Mesenchymal stem cell (in vitro differentiated cells and primary cell): ENCODE data around the gene XRCC3.

Experiments
- DNase-seq: peaks from one replicate; pipeline ENCODE4 v3.0.0-alpha.2; 2013
- H2AFZ ChIP-seq: one replicate; pipeline ENCODE4 v1.6.1; 2013; ENCODE audit warnings: low read depth, mild to moderate bottlenecking, control low read depth, inconsistent platforms, low read length, moderate library complexity
- H2AK5ac ChIP-seq: 2 replicates; pipeline ENCODE4 v1.6.1; 2013; ENCODE audit warnings: low read length, moderate library complexity, mild to moderate bottlenecking, inconsistent platforms; ENCODE audit not compliant: severe bottlenecking
- H2BK120ac ChIP-seq: one replicate; pipeline ENCODE4 v1.6.1; 2013; ENCODE audit warnings: low read depth, mild to moderate bottlenecking, inconsistent platforms, low read length, moderate library complexity
- H2BK12ac ChIP-seq, 2 experiments: one replicate each; pipeline ENCODE4 v1.6.1; 2013; ENCODE audit warnings: inconsistent platforms in 2 of 2, low read length in 2 of 2, mild to moderate bottlenecking in 2 of 2, moderate library complexity in 2 of 2, control low read depth in 1 of 2
- H2BK15ac ChIP-seq: one replicate; pipeline ENCODE4 v1.6.1; 2013; ENCODE audit warnings: mild to moderate bottlenecking, low read depth, inconsistent platforms; ENCODE audit not compliant: poor library complexity, severe bottlenecking
- H2BK5ac ChIP-seq: 2 replicates; pipeline ENCODE4 v1.6.1; 2013; ENCODE audit warnings: low read depth, mild to moderate bottlenecking, low read length, control low read depth, inconsistent platforms; ENCODE audit not compliant: poor library complexity, severe bottlenecking
- H3K14ac ChIP-seq, 2 experiments: one replicate each; pipeline ENCODE4 v1.6.1; 2013; ENCODE audit warnings: inconsistent platforms in 2 of 2, low read length in 2 of 2, control low read depth in 1 of 2, mild to moderate bottlenecking in 1 of 2, moderate library complexity in 1 of 2
- H3K18ac ChIP-seq, 2 experiments: one replicate each; pipeline ENCODE4 v1.6.1; 2013; ENCODE audit warnings: inconsistent platforms in 2 of 2, low read length in 2 of 2, control low read depth in 1 of 2, low read depth in 1 of 2, mild to moderate bottlenecking in 1 of 2
- H3K23ac ChIP-seq, 2 experiments: one replicate each; pipeline ENCODE4 v1.6.1; 2013; ENCODE audit warnings: inconsistent platforms in 2 of 2, low read length in 2 of 2, mild to moderate bottlenecking in 2 of 2, moderate library complexity in 2 of 2, control low read depth in 1 of 2
- H3K27ac ChIP-seq: 2 replicates; pipeline ENCODE4 v1.5.1; 2013; ENCODE audit warnings: mild to moderate bottlenecking, moderate library complexity, low read length, control low read depth, inconsistent platforms; ENCODE audit not compliant: poor library complexity, severe bottlenecking
- H3K27me3 ChIP-seq, 2 experiments: 2 replicates each; pipeline versions ENCODE4 v1.6.1 to v1.7.0; 2013; ENCODE audit warnings: low read length in 2 of 2, mild to moderate bottlenecking in 2 of 2, moderate library complexity in 2 of 2, control low read depth in 1 of 2, inconsistent platforms in 1 of 2; ENCODE audit not compliant: control insufficient read depth in 1 of 2, insufficient read depth in 1 of 2
- H3K36me3 ChIP-seq, 2 experiments: 2 replicates each; pipeline versions ENCODE4 v1.6.1 to v1.7.0; 2013; ENCODE audit warnings: low read length in 2 of 2, control low read depth in 1 of 2, inconsistent platforms in 1 of 2, low read depth in 1 of 2, mild to moderate bottlenecking in 1 of 2; ENCODE audit not compliant: insufficient read depth in 2 of 2, control insufficient read depth in 1 of 2
- H3K4ac ChIP-seq, 2 experiments: one replicate each; pipeline ENCODE4 v1.6.1; 2013; ENCODE audit warnings: inconsistent platforms in 2 of 2, low read length in 2 of 2, mild to moderate bottlenecking in 2 of 2, moderate library complexity in 2 of 2, control low read depth in 1 of 2, low read depth in 1 of 2
- H3K4me1 ChIP-seq: 2 replicates; pipeline ENCODE4 v1.6.1; 2013; ENCODE audit warnings: low read depth, low read length, control low read depth; ENCODE audit not compliant: control insufficient read depth, insufficient read depth
- H3K4me2 ChIP-seq: 2 replicates; pipeline ENCODE4 v1.6.1; 2013; ENCODE audit warnings: low read length, mild to moderate bottlenecking, inconsistent platforms; ENCODE audit not compliant: poor library complexity, severe bottlenecking
- H3K4me3 ChIP-seq, 2 experiments: 2 replicates each; pipeline versions ENCODE4 v1.5.1 to v1.7.0; 2013; ENCODE audit warnings: low read length in 2 of 2, mild to moderate bottlenecking in 2 of 2, control low read depth in 1 of 2, low read depth in 1 of 2; ENCODE audit not compliant: insufficient read depth in 1 of 2
- H3K79me1 ChIP-seq: replicated peaks from 2 replicates; pipeline ENCODE4 v1.6.1; 2013; ENCODE audit warnings: mild to moderate bottlenecking, control low read depth, low read length, inconsistent platforms; ENCODE audit not compliant: poor library complexity, severe bottlenecking
- H3K9ac ChIP-seq: 2 replicates; pipeline ENCODE4 v1.7.0; 2013; ENCODE audit warnings: mild to moderate bottlenecking, low read length, moderate library complexity
- H3K9me3 ChIP-seq: 2 replicates; pipeline ENCODE4 v1.7.0; 2013; ENCODE audit warnings: mild to moderate bottlenecking, low read length; ENCODE audit not compliant: control insufficient read depth
- H4K8ac ChIP-seq: one replicate; pipeline ENCODE4 v1.6.1; 2013; ENCODE audit warnings: inconsistent platforms, mild to moderate bottlenecking, low read length, moderate library complexity
- H4K91ac ChIP-seq: one replicate; pipeline ENCODE4 v1.6.1; 2013; ENCODE audit warnings: mild to moderate bottlenecking, low read length, inconsistent platforms
- WGBS: methylation state at CpG from one replicate; pipeline ENCODE4 v1.1.7; 2013; ENCODE audit warnings: mixed read lengths; 5-methylcytosine and 5-hydroxymethylcytosine counted together

XRCC3 gene

GRCh38 chr14:103729496-103730448 is 14.5 kb upstream of the XRCC3 start:
- Histone ChIP-seq H3K4me3 (no peak overlapping the region), H3K36me3 (peaks cover 72 to 88% of the 10 kb centered on the region in 2 experiments), H3K27ac (no peak overlapping the region), H3K27me3 (no peaks in the 10 kb centered on the region), H3K4me2 (no peak overlapping the region), H2BK5ac (no peak overlapping the region), H2BK12ac (no peak overlapping the region), H2AK5ac (no peak overlapping the region), H2AFZ (no peak overlapping the region), H3K23ac (no peak overlapping the region), H3K4me1 (peaks cover 11% of the 10 kb centered on the region), H2BK15ac (no peak overlapping the region), H4K8ac (no peak overlapping the region), H3K9ac (no peak overlapping the region), H4K91ac (no peak overlapping the region), H3K18ac (no peak overlapping the region), H3K9me3 (no peaks in the 10 kb centered on the region), H3K79me1 (peaks cover 52% of the 10 kb centered on the region), H2BK120ac (no peak overlapping the region), H3K4ac (no peak overlapping the region), H3K14ac (no peak overlapping the region)
- 96% methylated on average over 24 of the region's 24 CpGs for WGBS
- no peak for DNase-seq

GRCh38 chr14:103728721-103729120 is 13.5 kb upstream of the XRCC3 start:
- Histone ChIP-seq H2AFZ (no peak overlapping the region), H3K23ac (no peak overlapping the region), H3K4ac (no peak overlapping the region), H3K9ac (no peak overlapping the region), H2BK15ac (no peak overlapping the region), H3K14ac (no peak overlapping the region), H3K27me3 (no peaks in the 10 kb centered on the region), H3K4me2 (no peak overlapping the region), H2AK5ac (no peak overlapping the region), H3K27ac (no peak overlapping the region), H3K36me3 (peaks cover 65 to 87% of the 10 kb centered on the region in 2 experiments), H2BK12ac (no peak overlapping the region), H3K4me3 (no peak overlapping the region), H2BK5ac (no peak overlapping the region), H2BK120ac (no peak overlapping the region), H3K18ac (no peak overlapping the region), H4K8ac (no peak overlapping the region), H3K4me1 (peaks cover 12% of the 10 kb centered on the region), H3K79me1 (peaks cover 62% of the 10 kb centered on the region), H4K91ac (no peak overlapping the region), H3K9me3 (no peaks in the 10 kb centered on the region)
- no peak for DNase-seq
- WGBS, result 95% methylated on average over 12 of the region's 12 CpGs

GRCh38 chr14:103728141-103728540 is 12.9 kb upstream of the XRCC3 start:
- H4K8ac ChIP-seq, result no peak overlapping the region
- H2AFZ ChIP-seq, result no peak overlapping the region
- peaks cover 59 to 85% of the 10 kb centered on the region in 2 experiments for H3K36me3 ChIP-seq
- no peak overlapping the region for H2BK12ac ChIP-seq
- DNase-seq, result no peak
- peaks cover 65% of the 10 kb centered on the region for H3K79me1 ChIP-seq
- H2BK15ac ChIP-seq, result no peak overlapping the region
- H3K27me3 ChIP-seq, result no peaks in the 10 kb centered on the region
- H2BK120ac ChIP-seq, result no peak overlapping the region
- no peak overlapping the region for H3K4ac ChIP-seq
- H3K14ac ChIP-seq, result no peak overlapping the region
- H3K9ac ChIP-seq, result no peak overlapping the region
- no peak overlapping the region for H3K23ac ChIP-seq
- H2AK5ac ChIP-seq, result no peak overlapping the region
- WGBS, result 98% methylated on average over 13 of the region's 19 CpGs
- no peak overlapping the region for H3K18ac ChIP-seq
- H3K4me1 ChIP-seq, result peaks cover 16% of the 10 kb centered on the region
- H3K27ac ChIP-seq, result no peak overlapping the region
- H4K91ac ChIP-seq, result no peak overlapping the region
- no peaks in the 10 kb centered on the region for H3K9me3 ChIP-seq
- H3K4me3 ChIP-seq, result no peak overlapping the region
- no peak overlapping the region for H2BK5ac ChIP-seq
- no peak overlapping the region for H3K4me2 ChIP-seq

- no peak overlapping the region for H4K91ac ChIP-seq
- 87% methylated on average over 53 of the region's 53 CpGs for WGBS
- H3K14ac ChIP-seq, result no peak overlapping the region
- no peaks in the 10 kb centered on the region for H3K27me3 ChIP-seq
- H3K9ac ChIP-seq, result no peak overlapping the region
- no peak overlapping the region for H3K4me2 ChIP-seq
- H3K79me1 ChIP-seq, result peaks cover 68% of the 10 kb centered on the region
- H3K9me3 ChIP-seq, result no peaks in the 10 kb centered on the region
- no peak overlapping the region for H3K4me3 ChIP-seq
- H2AK5ac ChIP-seq, result no peak overlapping the region
- H3K4me1 ChIP-seq, result peaks cover 20% of the 10 kb centered on the region
- no peak overlapping the region for H3K27ac ChIP-seq
- H2AFZ ChIP-seq, result no peak overlapping the region
- DNase-seq, result no peak
- no peak overlapping the region for H2BK12ac ChIP-seq
- peaks cover 52 to 80% of the 10 kb centered on the region in 2 experiments for H3K36me3 ChIP-seq
- no peak overlapping the region for H3K18ac ChIP-seq
- H3K4ac ChIP-seq, result no peak overlapping the region
- H4K8ac ChIP-seq, result no peak overlapping the region
- H2BK5ac ChIP-seq, result no peak overlapping the region
- no peak overlapping the region for H2BK120ac ChIP-seq
- no peak overlapping the region for H3K23ac ChIP-seq
- no peak overlapping the region for H2BK15ac ChIP-seq
Observed at GRCh38 chr14:103727313-103727980, 12.2 kb upstream of the XRCC3 start.
